C4-2B (cell line): ENCODE measurements around the gene MPI.

Experiments used
- ZFX ChIP-seq: fragments of 450-650 bp; IDR thresholded peaks from 2 replicates; pipeline ENCODE4 v1.6.1; 2017
- TF ChIP-seq, protein P1 (sequence below): fragments of 450-650 bp; conservative IDR thresholded peaks from 2 replicates; pipeline ENCODE4 v1.5.1; 2017; ENCODE audit warnings: mild to moderate bottlenecking

DNA sequence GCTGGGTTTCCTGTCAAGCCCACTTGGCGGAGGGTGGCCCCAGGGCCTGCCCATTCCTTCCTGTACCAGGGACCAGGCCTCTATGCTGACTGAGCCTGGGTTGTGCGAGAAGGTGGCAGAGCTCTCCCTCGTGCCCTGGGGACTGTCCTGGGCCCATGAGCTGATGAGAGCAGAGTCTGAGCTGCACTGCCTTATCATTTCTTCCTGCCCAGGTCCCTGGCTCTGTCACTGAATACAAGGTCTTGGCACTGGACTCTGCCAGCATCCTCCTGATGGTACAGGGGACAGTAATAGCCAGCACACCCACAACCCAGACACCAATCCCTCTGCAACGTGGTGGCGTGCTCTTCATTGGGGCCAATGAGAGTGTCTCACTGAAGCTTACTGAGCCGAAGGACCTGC lies 7.5 kb downstream of the MPI start:
- TF ChIP-seq, protein P1, sequence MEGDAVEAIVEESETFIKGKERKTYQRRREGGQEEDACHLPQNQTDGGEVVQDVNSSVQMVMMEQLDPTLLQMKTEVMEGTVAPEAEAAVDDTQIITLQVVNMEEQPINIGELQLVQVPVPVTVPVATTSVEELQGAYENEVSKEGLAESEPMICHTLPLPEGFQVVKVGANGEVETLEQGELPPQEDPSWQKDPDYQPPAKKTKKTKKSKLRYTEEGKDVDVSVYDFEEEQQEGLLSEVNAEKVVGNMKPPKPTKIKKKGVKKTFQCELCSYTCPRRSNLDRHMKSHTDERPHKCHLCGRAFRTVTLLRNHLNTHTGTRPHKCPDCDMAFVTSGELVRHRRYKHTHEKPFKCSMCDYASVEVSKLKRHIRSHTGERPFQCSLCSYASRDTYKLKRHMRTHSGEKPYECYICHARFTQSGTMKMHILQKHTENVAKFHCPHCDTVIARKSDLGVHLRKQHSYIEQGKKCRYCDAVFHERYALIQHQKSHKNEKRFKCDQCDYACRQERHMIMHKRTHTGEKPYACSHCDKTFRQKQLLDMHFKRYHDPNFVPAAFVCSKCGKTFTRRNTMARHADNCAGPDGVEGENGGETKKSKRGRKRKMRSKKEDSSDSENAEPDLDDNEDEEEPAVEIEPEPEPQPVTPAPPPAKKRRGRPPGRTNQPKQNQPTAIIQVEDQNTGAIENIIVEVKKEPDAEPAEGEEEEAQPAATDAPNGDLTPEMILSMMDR: no peak
- TF ChIP-seq ZFX: no peak
